ENCODE data around the gene RNF32.
A peak's percentile ranks its signal among the peaks of the same experiment; 100 is the strongest.
"Not testable (repeated sequence)": the region's sequence is repeated elsewhere in the genome, so short reads cannot be mapped to it uniquely, and the experiment has no call there.

RNF32 gene

GRCh38 chr7:156637093-156637492 is 3.5 kb upstream of the RNF32 start:
- H3K4me3 ChIP-seq, H3K27ac ChIP-seq: not testable (repeated sequence)

DNA sequence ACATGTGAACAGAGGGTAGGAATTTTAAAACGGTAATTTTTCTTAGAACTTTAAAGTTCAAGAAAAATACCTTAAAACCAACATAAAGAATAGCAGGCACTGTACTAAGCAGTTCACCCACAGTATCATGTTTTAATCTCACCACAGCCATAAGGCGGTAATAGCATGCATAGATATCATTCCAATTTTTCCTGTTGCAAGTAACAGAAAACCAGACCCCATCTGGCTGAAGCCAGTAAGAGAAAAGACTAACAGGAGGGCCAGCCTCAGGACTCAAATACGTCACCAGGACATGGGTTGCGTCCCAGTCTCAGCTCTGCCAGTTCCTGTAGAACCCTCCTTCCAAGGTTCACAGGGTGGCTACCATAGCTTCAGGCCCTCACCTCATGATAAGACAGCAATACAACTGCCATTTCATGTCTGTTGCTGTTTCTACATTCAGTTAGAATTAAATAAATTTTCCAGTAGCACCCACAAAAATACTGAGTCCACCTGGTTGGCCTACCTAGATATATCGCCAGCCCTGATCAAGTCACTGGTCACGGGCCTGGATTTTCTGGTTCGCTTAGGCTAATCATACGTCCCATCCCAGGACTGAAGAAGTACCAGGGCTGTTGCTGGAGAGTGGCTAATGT is 2.0 kb upstream of the RNF32 start:
- no peak overlapping the region for H3K4me3 ChIP-seq
- H3K27ac ChIP-seq = no peak overlapping the region

DNA sequence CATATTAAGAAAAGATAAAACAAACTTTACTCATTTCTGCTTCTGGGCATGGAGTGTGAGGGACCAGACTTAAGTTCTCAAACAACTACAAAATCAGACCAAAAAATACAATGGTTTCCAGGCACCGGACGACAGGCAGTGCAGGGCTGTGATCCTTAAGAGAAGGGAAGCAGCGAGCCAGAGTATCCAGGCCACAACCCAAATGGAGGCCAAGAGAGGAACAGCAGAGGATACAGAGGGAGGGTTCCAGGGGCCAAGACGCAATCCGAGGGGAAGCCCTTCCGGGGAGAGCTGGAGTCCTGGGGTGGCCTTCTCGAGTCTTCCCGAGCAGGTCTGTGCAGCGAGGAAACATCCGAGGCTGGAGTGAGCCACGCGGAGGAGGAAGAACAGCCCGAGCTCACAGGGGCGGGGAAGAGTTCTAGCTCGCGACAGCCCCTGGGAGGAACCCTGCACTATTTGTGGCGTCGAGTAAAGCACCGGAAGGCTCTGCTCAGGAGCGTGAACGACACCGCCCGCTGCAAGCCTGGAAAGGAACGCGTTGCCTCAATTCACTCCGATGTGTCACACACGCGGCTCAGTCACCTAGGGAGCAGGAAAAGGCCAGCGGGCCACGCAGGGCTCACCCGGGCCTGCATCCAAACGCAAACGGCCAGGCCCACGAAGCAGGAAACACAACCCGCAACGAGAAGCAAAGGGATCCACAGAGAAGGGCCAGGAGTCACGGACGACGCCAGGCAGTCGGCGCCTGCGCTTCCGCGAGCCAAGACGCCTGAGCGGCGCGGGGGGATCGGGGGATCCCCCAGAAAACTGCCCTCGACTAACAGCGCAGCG is 933 bp upstream of the RNF32 start:
- peak overlapping the region in 20 of 21 experiments; percentile 52 to 93 (median 85) for H3K27ac ChIP-seq
- peak overlapping the region; percentile 59 to 87 (median 67) for H3K4me3 ChIP-seq

DNA sequence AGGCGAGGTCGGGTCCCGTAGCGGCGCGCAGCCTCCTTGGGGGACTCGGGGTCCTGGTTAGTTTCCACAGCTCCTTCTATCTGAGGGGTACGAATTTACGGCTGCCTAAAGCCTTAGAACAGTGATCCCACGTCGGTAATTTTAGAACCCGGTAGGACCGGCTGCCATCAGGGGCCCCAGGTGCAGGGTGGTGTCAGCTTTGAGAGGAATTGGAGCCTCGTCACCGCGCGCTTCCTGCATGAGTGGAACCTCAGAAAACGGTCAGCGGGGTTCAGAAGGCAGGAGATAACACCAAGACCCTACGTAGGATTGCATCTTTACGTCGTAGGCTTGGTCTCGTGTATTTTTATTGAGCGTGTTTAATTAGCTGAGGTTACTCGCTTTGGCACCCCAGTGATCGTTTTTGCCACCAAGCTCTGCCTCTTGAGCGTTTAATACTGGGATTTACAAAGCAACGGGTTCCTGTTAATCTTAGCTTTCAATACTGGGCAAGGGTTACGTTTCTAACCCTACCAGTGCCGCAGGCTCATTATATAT is 443 bp downstream of the RNF32 start:
- peak overlapping the region; percentile 59 to 87 (median 67) for H3K4me3 ChIP-seq
- peak overlapping the region; percentile 58 to 93 (median 87) for H3K27ac ChIP-seq

DNA sequence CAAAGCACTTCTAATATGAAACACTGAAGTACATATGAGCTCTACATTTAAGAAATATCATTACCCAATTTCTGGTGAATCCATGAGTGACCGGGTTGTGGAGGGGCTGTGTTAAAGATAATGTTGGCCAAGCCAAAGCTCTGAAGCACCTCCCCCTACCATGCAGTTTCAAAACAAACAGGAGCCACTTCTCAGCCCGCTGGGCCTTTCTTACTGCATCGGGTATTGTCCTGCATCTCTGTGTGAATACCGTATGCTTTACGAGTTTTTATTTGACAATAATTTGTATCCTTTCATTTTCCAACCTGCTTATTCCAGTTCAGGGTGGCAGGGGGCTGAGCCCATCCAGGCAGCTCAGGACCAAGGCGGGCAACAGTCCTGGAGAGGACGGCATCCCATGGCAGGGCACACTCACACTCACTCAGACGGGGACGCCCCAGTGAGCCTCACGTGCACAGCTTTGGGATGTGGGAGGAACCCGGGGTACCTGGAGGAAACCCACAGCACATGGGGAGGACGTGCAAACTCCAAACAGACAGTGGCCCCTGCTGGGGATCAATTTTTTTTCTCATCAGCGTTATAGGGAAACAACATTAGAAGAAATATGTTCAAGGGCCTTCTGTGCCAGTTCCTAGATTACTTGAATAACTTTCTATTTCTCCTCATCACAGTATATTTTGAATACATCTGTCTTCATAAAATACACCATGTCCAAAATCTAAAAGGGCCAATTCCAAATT is 1.9 kb downstream of the RNF32 start:
- Histone ChIP-seq H3K4me3 (no peak overlapping the region), H3K27ac (no peak overlapping the region)

DNA sequence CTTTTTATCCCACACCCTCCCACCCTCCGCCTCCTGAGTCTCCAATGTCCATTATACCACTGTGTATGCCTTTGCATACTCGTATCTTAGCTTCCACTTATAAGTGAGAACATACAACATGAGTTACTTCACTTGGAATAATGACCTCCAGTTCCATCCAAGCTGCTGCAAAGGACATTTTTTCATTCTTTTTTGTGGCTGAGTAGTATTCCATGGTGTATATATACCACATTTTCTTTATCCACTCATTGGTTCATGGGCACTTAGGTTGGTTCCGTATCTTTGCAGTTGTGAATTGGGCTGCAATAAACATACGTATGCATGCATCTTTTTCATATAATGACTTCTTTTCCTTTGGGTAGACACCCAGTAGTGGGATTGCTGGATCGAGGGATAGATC is 6.8 kb downstream of the RNF32 start:
- not testable (repeated sequence) for H3K27ac ChIP-seq, H3K4me3 ChIP-seq

GRCh38 chr7:156650042-156650441 is 9.5 kb downstream of the RNF32 start:
- no peak overlapping the region for H3K4me3 ChIP-seq
- no peak overlapping the region for H3K27ac ChIP-seq

GRCh38 chr7:156651474-156651873 is 10.9 kb downstream of the RNF32 start:
- Histone ChIP-seq H3K4me3 (no peak overlapping the region), H3K27ac (no peak overlapping the region)

- no peak overlapping the region for H3K4me3 ChIP-seq
- H3K27ac ChIP-seq = no peak overlapping the region
Observed at GRCh38 chr7:156652886-156653568, 12.5 kb downstream of the RNF32 start.

- H3K4me3 ChIP-seq = no peak overlapping the region
- H3K27ac ChIP-seq = no peak overlapping the region
Observed at GRCh38 chr7:156654511-156655234, 14.1 kb downstream of the RNF32 start.

GRCh38 chr7:156655251-156655650 is 14.7 kb downstream of the RNF32 start:
- no peak overlapping the region for H3K27ac ChIP-seq
- no peak overlapping the region for H3K4me3 ChIP-seq

GRCh38 chr7:156655983-156656382 is 15.4 kb downstream of the RNF32 start:
- Histone ChIP-seq H3K4me3 (no peak overlapping the region), H3K27ac (no peak overlapping the region)

- H3K4me3 ChIP-seq = no peak overlapping the region
- H3K27ac ChIP-seq = no peak overlapping the region
Observed at GRCh38 chr7:156656598-156656997, 16.0 kb downstream of the RNF32 start.

GRCh38 chr7:156657681-156658080 is 17.1 kb downstream of the RNF32 start:
- Histone ChIP-seq H3K27ac (no peak overlapping the region), H3K4me3 (no peak overlapping the region)

DNA sequence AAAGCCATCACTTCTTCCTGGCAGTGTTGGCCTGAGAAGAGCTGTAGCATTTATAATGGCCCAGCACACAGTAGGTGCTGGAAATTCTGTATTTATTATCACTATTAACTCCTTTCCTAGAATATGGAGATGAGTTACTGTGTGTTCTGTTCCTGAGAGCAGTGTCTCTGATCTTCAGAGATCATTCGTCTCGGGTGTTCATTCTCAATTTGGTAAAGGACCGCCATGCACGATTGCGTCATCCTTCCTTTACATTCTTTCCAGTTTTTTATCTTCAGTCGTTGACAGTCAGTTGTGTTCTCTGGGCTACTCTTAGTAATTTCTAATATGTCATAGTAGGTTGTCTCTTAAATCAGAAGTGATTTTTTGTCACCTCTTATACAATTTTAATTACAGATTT is 18.6 kb downstream of the RNF32 start:
- H3K4me3 ChIP-seq = no peak overlapping the region
- no peak overlapping the region for H3K27ac ChIP-seq

DNA sequence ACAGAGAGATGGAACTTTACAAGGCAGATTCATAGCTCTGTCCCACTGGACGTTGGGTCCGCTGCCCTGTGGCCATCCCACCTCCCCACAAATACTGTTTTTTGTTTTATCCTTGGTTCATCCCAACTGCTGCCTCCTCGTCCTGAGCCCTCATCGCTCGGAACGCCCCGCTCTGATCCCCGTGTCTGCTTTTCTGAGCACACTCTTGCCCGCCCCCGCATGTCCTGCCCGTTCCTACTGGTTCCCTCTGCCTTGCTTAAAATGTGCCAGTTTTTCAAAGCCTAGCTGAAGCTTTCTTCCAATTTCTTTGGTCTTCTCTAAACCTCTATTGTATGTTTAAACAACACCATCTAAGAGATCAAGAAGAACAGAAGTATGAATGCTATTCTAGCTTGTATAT is 19.4 kb downstream of the RNF32 start:
- H3K27ac ChIP-seq = no peak overlapping the region
- H3K4me3 ChIP-seq = no peak overlapping the region

DNA sequence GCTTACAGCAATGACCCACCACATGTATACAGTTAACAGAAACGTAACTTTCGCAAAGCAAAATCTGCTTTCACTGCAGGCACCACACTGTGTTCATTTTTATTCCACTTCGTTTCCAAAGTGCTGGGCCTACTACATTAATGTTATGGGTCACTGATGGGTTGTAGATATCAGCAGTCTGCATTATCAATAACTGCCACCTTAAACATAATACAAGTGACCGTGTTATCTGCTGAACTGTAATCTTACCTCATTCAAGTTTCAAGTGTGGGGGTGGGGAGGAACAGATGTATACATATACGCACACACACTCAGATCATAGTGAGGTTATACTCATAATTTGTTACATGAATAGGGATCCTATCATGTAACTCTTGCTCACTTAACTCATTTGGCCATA is 21.1 kb downstream of the RNF32 start:
- H3K27ac ChIP-seq = no peak overlapping the region
- no peak overlapping the region for H3K4me3 ChIP-seq

- no peak overlapping the region for H3K27ac ChIP-seq
Observed at GRCh38 chr7:156662277-156662676, 21.7 kb downstream of the RNF32 start.

DNA sequence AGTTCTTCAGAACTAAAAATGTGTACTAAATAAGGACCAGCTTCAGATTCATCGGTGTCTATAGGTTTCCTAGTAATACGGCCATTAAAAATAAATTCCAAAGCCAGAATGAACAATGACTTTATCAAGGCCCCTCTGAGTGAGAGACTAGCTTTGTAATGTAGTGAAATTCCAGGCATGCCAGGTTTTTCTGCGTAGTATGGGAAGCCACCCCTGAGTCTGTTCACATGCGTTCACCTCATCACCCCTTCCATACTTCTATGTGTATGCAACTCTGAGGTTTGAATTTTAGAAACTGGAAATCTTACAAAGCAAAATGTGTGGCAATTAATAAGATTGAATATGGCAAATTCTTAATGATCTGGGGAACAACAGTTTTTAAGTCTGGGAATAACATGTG is 24.5 kb downstream of the RNF32 start:
- Histone ChIP-seq H3K4me3 (no peak overlapping the region), H3K27ac (no peak overlapping the region)

More at GRCh38 chr7:156662277-156662676, 21.7 kb downstream of the RNF32 start:
- H3K4me3 ChIP-seq = no peak overlapping the region
